Tibial nerve (tissue), 4 donors: ENCODE data around the gene TRIP13.

Source experiments
- CTCF ChIP-seq, 5 experiments: fragments of 200-600 bp in 3 of 5; fragments of 450-650 bp in 2 of 5; sonication (generic) in 3 of 5; IDR thresholded peaks; one replicate each; pipeline ENCODE4 v1.5.1; 2016 to 2019; ENCODE audit warnings: antibody characterized with exemption in 5 of 5, mild to moderate bottlenecking in 3 of 5, moderate library complexity in 2 of 5
- EP300 ChIP-seq, 2 donors: sonication (generic); formaldehyde crosslinking; IDR thresholded peaks; one replicate each; pipeline ENCODE4 v1.6.1; 2017; ENCODE audit warnings: antibody characterized with exemption in 2 of 2, mild to moderate bottlenecking in 1 of 2

DNA sequence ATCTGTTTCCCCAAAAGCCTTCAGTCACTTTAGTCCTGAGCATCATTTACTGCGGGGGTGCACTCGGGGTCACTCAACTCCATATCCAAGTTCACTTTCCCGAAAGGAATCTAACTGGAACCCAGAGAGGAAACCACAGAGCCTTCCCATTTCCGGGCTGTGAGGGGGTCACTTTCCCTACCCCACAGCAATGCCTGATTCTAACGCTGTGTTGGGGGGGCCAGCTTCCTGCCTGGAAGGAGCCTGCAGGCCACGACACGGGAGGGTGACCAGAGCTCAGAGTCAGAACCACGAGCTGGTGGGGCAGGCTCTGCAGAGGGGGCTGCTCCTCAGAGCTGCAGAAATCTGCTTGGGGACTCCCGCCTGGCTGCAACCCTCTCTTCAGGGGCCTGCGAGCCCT lies 20.4 kb upstream of the TRIP13 start:
- TF ChIP-seq CTCF (IDR thresholded peaks at IDR 0.05) (no peak), EP300 (IDR thresholded peaks at IDR 0.05) (no peak)
